DMS153 (cell line): ENCODE measurements around the gene FARS2.
"Not testable (repeated sequence)": the region's sequence is repeated elsewhere in the genome, so short reads cannot be mapped to it uniquely, and the experiment has no call there.

Experiments
- DNase-seq: peaks from one replicate; lab custom pipeline; 2025; lab: John Stamatoyannopoulos, UW

Gene FARS2

DNA sequence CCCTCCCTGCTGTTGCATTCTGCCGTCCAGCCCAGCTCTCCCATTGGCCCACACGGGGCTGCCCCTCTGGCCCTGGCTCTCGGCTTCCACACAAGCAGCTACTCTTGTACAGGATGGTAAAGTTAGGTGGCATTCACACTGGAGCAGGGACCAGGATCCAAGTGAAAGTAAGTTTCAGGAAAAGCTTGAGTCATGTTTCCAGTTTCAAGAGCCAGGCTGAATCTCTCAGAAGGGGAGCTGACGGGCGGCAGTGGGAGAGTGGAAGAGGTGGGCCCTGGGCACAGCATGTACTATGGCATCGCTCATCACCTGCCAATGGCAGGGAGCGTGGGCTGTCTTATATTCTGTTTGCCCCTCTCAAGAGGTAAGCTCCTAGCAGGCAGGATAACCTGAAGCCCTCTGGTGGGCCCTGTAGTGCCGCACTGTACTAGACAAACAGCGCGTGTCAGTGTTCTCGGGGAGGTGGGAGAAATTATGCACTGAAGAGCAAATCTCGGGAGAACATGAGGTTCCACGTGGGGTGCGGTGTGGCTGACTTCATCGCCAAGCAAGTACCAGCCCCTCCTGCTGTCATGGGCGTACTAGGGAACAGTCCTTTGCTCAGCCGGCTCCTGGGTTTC is 503.9 kb downstream of the FARS2 start:
- no peak for DNase-seq

DNA sequence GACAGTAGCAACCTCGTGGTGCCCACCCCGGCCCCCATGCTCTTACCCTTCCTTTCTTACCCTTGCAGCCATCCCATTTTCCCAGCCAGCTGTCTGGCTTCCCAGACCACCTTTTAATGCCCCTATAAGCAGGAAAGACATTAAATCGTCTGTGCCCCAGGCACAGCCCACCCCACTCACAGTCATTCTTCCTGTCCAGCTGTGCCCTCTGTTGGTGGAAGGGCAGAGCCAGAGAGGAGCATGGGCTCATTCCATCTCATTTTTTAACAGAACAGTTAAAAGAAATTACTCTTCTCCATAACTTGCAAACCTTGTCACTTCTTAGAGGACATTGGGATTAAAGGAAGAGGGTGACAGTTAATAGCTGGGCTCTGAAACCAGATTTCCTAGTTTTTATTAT is 504.9 kb downstream of the FARS2 start:
- DNase-seq = no peak

DNA sequence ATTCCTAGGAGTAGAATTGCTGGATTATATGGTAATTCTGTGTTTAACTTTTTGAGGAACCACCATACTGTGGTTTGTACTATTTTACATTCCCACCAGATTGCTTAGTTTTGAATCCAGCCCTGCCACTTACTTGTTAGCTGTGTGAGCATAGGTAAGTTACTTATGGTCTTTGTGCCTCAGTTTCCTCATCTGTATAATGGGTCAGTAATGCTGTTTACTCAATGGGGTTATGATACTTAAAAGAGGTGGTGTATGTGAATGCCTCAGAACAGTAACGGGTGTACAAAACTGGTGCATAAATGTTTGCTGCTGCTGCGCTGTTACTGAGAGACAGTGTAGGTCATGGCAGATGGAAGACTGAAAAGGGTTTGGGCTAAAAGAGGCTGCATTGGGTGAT is 506.2 kb downstream of the FARS2 start:
- DNase-seq = no peak

DNA sequence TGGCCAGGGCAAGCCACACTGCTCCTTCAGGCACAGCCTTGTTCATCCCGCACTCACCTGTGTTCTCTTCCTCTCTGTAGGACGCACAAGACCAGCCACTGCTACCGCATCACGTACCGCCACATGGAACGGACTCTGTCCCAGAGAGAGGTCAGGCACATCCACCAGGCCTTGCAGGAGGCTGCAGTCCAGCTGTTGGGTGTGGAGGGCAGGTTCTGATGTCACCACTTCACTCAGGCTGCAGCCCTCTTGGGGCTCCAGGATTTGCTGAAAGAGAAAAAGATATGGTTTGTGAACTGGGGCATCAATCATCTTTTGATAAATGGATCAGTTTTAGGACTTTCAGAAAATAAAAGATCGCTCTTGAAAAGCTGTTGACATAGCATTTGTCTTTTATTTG is 509.9 kb downstream of the FARS2 start:
- DNase-seq = no peak

DNA sequence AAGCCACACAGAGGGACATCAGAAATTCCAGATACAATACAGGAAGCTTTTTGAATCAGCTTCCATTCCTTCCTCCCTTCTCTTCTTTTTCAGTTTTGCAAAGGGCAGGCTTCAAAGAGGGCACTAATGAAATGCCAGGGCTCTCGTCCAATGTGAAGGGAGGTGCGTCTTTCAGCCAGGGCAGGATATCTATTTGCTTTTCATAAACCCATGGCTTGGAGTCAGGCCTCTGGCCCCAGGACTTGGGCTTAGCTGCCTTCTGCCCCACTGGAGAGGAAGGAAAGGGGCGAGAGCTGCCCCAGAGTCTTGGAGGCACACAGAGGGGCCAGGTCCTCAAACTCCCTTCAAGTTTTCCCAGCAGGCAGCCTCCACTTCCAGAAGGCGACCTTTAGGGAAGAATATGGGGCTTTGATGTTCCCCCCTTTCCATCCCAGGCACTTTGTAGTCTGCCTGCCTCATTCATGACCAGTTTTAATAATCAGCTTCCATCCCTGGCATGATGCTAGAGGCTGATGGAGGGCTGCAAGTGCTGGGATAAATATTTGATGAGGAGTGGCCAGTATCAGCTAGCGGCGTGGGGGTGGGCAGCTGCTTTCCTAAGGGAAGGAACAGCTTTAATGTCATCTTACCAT is 510.6 kb downstream of the FARS2 start:
- no peak for DNase-seq

DNA sequence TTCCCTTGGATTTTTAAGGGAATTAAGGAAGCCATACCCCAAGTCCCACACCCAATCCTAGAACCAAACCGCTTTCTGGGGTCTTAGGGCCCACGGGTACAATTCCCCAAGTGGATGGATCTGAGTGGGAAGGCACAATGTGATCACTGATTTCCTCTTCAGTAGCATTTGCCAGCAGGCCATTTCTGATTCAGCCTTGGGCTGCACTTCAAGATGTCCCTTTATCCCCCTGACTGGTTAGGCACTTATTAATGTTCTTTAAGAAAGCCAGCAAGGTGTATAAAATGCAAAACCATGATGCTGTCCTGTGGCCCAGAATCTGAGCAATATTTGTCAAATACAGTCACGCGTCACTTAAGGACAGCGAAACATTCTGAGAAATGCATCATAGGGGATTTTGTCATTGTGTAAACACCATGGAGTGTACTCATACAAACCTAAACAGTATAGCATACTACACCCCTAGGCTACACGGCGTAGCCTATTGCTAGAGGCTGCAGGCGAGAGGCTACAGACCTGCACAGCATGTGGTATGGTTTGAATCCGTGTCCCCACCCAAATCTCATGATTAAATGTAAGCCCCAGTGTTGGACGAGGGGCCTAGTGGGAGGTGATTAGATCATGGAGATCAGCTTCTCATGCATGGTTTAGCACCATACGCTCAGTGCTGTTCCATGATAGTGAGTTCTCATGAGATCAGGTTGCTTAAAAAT is 511.3 kb downstream of the FARS2 start:
- DNase-seq = no peak

DNA sequence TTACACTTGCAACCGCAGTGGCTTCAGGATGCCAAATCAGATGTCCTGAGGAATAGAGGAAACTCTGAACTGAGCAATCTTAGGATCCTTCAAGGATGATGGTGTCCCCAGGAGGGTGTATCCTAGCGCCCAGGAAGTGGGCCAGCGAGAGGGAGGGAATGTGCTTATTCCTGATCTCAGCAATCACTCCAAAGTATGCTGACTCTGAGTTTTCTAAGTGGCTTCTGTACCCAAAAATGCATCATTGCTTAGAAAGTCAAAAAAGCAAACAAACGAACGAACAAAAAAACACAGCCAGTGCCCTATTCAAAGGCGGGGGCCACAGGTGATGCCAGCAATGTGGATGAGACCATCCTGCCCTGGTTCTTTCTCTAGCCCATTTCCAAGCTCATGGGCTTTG is 514.8 kb downstream of the FARS2 start:
- DNase-seq = no peak

DNA sequence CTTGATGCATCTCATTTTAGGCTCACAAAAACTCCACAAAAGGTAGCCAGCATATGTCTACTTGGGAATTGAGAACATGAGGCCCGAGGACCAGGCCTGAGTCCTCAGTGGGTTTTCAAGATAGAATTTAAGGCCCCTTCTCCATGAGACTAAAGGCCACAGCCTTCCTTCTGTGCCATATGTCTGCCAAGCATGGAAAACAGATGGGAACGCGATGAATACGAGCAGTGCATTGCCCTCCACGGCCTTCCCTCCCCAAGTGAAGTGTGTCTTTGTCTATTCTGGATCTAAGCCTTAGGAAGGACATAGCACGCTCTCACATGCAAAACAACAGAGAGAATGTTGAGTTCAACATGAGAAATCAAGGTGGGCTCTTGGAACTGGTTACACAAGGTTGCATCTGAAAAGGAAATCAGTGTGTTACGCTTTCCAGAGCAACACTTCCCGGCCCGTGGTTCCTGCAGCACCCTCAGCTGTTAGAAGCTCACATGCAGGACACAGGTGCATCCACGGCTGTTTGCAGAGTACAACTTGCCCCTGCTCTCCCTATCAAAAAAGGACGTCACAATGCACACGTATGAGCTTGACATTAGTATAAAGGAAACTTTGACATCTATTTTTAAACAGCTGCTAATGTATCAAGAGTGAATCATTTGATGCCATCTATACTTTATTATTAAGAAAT is 515.5 kb downstream of the FARS2 start:
- no peak for DNase-seq

DNA sequence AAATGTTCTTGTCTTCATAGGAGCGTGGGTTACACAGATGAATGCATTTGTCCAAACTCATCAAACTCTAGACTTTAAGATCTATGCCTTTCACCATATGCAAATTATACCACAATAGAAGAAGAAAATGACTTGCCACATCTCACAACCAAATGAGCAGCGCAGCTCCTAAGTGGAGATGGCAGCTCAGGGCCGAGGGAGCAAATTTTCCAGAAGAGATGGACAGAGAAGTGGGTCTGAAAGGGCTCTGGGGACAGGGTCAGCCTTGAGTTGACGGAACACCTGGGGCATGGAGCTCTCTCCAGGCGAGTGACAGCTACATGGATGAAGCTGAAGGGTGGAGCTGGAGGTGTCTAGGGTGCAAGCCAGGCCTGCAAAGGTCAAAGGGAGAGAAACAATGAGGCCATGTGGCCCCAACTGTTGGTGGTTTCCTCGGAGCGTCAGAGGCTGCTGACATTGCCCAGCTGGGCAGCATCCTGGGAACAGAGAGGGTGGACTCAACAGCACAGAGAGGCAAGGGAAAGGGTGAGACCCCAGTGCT is 517.1 kb downstream of the FARS2 start:
- DNase-seq = no peak

DNA sequence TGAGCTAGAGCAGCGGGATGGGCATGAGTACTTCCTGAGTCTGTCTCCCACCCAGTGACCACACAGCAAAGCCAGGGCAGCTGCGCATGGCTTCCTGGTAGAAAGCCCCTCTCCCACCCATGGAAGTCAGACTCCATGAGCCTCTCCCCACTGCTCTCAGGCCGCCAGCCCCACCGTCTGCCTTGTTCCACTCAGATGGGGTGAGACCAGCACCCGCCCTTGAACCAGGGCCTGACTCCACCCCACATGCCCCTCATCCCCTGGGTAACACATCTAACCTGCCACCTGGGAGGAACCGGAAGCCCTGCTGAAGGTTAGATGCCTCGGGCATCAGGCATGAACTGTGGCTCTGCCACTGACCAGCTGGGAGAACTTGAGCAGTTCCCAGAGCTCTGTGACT is 517.6 kb downstream of the FARS2 start:
- DNase-seq = no peak

DNA sequence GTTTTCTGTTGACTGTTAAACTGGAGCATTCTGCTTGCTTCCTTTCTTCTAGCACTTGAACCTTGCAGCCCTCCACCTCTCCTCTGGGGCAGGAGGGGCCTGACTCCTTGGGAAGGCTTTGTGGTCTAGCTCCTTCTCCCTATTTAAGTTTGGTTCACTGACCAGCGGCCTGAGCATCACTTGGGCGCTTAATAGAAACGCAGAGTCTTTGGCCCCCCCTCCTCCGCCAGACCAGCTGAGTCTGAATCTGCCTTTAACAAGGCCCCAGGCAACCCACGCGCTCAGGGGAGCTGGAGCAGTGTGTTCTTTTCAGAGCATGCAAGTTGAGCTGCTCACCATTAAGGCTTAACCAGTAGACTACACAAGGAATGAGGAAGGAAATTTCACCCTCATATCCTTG is 519.7 kb downstream of the FARS2 start:
- no peak for DNase-seq

DNA sequence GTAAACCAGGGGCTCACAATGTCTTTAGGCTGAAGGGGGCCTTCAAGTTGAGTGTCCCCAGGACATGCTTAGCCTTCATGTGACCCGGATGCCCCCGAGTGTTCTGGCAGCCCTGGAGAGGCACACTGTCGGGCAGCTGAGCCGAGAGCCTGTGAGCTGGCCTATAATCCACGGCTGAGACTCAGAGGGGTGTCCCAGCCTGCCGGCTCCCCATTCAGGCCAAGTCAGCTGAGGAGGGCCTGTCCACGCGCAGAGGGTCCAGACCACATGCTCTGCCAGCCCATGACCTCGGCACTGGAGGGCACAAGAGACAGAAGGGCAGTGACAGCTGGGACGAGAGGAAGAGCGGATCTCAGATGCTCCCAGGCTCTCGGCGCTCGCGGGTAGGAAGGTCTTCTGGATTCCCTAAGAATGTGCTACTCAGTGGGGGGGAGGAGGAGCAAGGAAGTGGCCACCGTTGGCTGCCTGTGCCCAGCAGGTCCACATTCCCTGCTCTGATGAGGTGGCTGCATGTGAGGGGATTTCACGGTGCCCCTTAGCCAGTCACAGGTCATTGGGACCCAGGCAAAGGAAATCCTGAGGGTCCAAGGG is 520.7 kb downstream of the FARS2 start:
- no peak for DNase-seq

DNA sequence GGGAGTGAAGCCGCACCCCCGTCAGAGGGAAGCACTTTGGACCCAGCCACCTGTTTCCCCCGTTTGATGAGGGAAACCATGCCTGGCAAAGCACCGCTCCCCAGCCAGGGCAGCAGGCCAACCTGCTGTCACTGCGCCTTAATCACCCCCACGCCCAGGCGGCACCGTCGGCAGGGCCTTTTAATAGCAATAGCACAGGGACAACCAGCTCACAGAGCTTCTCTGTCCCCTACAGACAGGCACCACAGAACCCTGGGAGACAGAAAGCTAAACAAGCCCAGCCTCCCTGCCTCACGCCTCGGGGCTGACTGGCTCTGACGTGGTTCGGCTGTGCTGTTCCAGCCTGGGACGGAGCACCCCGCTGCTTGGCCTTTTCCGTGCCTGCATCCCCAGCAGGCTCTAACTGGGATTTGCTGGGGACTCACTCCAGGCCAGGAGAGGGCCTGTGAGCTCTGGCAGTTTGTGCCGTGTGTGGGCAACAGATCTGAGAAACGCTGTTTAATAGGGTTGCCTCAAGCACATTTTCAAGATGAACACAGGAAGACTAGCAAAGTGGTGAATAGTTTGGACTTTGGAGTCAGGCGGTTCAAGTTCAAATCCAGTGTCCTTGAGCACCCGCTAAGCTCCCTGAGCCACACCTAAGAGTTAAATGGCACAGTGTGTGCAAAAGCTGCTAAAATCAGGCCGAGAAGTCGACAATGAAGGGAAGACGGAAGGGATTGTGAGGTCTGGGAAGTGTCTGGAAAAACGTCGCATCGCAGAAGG is 521.7 kb downstream of the FARS2 start:
- no peak for DNase-seq

DNA sequence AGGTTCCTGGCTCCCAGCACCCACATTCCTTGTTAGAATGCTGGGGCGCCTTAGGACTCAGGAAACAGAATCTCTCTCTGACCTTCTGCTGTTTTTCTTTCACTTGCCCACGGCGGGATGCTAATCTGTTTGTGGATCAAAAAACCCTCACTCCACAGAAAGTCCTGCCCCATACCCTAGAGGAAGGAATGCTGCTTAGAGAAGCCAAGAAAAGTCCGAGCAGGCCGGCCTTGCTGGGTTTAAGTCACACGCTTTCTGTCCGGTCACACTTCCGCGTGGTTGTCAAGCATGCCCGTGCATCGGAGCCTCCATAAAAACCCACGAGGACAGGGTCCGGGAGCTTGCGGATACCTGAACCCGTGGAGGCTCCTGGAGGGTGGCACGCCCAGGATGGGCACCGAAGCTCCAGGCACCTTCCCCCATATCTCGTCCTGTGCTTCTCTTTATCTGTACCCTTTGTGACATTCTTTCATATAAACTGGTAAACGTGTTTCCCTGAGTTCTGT is 522.3 kb downstream of the FARS2 start:
- DNase-seq = no peak

DNA sequence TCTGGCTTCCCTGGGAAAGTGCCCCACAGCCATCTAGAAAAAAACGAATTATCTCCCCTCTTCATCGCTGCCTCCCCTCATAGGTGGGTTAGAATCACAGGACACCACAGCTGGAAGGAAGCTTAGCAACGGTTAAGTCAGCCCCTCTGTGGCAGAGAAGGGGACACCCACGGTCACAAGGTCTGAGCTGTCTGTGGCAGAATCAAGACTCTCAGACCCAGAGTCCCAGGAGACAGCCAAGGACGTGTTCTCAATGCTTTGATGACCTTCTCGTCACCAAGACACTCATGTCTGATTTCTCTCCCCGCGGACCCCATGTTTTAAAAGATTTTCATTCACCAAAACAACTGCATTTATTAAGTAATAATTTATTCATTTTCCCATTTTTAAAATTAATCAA is 523.9 kb downstream of the FARS2 start:
- no peak for DNase-seq

DNA sequence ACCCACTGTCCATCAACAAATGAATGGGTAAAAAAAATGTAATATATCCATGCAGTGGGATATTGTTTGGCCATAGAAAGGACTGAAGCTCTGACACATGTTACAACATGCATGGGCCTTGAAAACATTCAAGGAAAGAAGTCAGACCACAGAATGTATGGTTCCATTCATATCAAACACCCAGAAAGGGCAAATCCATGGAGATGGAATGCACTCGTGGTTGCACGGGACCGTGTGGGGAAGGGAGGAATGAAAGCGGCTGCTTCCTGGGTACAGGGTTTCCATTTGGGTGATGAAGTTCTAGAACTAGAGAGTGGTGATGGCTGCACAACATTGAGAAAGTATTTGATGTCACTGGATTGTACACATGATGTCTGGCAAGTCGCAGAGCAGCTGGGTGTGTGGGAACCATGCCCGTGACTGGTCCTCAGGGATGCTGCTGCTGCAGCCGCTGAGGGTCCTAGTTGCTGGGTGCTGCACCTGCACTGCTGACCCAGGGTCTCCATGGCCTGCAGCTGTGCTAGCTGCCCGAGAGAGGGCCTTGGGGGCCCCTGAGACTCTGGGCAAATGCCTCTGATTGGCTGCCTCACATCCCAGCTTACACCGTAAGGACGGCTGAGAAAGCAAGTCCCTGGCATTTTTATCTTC is 525.1 kb downstream of the FARS2 start:
- DNase-seq = no peak

DNA sequence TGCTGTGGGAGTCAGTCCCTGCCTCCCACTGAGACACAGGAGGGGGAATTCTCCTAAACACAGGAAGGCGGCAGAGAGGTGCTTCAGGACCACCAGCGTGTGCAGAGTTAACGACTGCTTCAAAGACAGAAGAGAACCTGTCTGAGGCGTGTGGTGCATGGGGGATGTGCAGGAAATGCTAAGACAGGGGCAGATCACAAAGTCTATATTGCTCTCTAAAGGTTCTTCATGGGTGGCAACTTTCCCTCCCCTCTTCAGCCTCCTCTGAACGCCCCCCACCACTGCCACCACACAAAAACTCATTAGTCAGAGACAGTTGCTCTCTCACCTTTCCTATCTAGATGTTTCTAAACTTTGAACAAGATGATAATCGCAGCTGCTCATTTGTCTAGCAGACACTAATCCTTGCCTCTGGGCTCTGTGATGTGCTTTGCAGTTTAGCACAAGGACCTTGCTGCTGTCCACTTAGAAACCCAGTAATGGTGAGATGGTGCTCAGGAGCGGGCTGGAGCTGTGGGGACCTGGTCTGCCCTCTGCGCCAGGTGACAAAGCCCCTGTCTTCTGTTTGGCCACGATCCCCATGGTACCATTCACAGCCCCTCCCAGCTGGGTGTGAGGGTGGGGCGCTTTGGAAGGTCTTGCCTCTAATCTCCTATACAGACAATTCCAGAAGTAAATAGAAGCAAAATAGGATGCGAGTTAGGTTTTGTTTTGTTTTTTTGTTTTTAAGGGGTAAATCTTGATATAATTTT is 525.8 kb downstream of the FARS2 start:
- DNase-seq = no peak

DNA sequence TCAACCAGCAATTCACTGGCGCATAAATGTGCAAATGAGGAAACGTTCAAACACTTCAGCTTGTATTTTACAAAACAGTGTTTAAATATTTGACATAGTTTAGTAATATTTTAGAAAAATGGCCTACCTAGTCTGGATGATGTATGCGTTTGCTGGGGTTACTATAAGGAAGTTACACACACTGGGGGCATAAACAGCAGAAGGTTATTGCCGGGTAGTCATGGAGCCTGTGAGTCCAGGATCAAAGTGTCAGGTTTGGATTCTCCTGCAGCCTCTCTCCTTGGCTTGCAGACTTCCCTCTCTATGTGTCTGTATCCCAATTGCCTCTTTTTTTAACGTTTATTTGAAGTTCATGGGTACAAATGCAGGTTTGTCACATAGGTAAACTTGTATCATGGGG is 528.1 kb downstream of the FARS2 start:
- not testable (repeated sequence) for DNase-seq

DNA sequence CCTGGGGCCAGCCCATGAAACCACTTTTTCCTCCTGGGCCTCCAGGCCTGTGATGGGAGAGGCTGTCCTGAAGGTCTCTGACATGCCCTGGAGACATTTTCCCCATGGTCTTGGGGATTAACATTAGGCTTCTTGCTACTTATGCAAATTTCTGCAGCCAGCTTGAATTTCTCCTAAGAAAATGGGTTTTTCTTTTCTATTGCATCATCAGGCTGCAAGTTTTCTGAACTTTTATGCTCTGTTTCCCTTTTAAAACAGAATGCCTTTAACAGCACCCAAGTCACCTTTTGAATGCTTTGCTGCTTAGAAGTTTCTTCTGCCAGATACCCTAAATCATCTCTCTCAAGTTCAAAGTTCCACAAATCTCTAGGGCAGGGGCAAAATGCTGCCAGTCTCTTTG is 535.2 kb downstream of the FARS2 start:
- DNase-seq = not testable (repeated sequence)

DNA sequence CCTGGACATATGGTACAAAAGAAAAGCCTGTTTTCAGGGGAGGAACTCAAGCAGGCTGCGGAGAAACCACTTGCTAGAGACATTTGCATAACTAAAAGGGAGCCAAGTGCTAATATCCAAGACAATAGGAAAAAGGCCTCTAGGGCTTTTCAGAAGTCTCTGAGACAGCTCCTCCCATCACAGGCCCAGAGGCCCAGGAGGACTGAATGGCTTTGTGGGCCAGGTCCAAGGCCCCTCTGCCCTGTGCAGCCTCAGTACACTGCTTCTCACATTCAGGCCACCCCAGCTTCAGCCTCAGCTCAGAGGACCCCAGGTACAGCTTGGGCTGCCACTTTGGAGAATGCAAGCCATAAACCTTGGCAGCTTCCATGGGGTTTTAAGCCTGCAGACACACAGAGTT is 545.1 kb downstream of the FARS2 start:
- DNase-seq = not testable (repeated sequence)
